ENCODE results near the gene ASTN2.

Gene ASTN2

DNA sequence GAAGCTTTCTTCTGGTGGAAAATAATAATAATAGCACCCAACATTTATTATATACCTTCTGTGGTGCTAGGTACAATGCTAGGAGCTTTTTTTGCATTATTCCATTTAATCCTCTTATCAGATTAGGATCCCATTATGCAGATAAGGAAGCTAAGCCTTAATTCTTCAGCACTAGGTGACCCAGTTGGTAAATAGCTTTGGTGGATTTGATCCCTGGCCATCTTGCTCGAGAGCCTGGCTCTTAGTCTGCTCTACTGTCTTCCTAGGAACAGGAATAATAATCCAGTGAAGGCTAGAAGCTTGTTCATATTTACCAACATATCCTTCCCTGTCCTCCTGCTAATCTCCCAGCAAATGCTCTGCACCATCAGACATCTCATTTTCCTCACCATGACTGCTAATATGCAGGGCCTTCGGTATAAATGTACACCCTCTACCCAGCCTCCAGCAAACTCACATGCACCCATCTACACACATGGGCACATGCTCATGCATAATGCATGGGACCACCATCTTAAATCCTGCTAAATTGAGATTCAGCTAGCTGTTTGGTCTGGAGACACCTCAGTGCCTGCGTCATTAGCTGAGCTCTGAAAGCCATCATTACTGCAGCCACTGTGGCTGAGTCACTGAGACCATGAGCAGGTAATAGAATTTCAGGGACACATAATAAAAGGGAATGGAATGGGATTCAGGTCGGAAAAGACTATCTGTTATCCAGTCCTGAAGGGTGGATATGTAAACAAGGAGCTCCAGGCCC is 640.3 kb downstream of the ASTN2 start:
- TF ChIP-seq, protein P1, sequence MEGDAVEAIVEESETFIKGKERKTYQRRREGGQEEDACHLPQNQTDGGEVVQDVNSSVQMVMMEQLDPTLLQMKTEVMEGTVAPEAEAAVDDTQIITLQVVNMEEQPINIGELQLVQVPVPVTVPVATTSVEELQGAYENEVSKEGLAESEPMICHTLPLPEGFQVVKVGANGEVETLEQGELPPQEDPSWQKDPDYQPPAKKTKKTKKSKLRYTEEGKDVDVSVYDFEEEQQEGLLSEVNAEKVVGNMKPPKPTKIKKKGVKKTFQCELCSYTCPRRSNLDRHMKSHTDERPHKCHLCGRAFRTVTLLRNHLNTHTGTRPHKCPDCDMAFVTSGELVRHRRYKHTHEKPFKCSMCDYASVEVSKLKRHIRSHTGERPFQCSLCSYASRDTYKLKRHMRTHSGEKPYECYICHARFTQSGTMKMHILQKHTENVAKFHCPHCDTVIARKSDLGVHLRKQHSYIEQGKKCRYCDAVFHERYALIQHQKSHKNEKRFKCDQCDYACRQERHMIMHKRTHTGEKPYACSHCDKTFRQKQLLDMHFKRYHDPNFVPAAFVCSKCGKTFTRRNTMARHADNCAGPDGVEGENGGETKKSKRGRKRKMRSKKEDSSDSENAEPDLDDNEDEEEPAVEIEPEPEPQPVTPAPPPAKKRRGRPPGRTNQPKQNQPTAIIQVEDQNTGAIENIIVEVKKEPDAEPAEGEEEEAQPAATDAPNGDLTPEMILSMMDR (conservative IDR thresholded peaks at IDR 0.05) = no peak
- no peak overlapping the region for H3K27ac ChIP-seq

DNA sequence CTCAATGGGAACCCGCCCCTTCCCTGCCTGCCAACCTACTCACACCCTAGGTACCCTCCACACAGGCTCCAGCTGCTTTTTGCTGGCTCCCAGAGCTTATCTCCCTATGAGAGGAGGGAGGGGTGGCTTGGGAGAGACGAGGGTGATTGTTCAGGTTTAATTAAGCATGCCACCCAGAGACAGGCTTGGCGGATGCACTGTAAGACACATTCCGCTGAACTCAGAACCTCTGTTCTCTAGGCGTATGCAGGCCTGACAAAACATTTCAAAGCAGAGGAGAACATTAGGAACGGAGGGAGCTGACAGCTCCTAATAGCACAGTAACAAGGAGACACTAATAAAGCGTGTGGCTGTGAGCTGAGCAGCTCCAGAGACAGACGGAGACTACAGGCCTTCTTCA is 647.6 kb downstream of the ASTN2 start:
- TF ChIP-seq, protein P1 (conservative IDR thresholded peaks at IDR 0.05) = no peak

DNA sequence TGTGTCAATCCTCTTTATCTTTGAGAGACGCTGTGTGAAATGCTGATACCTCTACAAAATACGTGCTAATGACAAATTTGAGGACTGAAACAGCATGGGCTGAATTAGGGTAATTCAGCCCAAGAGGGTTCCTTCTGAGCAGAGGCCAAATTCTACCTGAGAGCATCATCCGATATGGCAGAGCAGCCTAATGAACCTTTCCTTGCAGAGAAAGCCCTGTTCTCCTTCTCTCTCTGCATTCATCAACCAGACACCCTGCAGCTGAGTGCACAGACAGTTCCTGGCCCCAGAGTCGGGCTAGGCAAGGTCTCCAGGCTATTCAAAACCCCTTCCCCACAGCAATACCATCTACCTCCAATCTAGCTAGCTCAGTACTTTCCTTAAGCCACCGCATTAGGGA is 649.8 kb downstream of the ASTN2 start:
- TF ChIP-seq, protein P1 (conservative IDR thresholded peaks at IDR 0.05) = no peak
- H3K27ac ChIP-seq = no peak overlapping the region

More for the DNA sequence above, 647.6 kb downstream of the ASTN2 start:
- no peak overlapping the region for H3K27ac ChIP-seq

DNA sequence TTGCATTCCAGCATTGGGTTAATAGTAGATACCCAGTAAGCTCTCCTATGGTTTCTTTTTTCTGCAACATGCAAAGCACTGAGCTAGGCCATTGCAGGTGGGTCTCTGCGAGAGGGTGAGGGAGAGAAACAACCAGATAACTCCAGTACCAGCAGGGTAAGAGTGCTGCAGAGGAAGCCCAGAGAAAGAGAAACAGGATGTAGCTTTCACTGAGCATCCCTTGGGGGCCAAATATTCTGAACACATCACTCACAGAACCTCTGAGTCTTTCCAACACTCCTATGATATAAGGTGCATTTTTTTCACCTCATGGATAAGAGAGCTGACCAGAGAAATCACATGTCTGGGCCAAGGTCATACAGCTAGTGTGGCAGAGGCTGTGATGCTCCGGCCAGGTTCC is 651.1 kb downstream of the ASTN2 start:
- TF ChIP-seq, protein P1 (conservative IDR thresholded peaks at IDR 0.05) = no peak
- no peak overlapping the region for H3K27ac ChIP-seq

DNA sequence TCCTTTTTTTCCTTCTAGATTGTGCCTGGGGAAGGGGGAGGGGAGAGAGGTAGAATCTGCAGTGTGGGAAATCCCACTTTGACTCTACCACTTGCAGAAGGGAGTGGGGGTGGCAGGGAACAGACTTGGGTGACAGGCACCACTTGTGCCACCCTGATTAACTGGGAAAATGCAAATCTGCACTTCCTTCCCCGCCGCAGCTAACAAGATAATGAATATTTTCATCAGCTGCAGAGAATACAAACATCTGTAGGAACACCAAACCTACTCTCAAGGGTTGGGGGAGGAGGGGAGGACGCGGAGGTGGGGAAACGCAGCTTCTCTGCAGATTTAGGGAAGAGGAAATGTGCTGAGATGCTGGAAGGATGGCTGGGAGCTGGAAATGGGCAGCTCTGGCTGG is 654.2 kb downstream of the ASTN2 start:
- TF ChIP-seq, protein P1 (conservative IDR thresholded peaks at IDR 0.05) = no peak
- H3K27ac ChIP-seq = no peak overlapping the region

DNA sequence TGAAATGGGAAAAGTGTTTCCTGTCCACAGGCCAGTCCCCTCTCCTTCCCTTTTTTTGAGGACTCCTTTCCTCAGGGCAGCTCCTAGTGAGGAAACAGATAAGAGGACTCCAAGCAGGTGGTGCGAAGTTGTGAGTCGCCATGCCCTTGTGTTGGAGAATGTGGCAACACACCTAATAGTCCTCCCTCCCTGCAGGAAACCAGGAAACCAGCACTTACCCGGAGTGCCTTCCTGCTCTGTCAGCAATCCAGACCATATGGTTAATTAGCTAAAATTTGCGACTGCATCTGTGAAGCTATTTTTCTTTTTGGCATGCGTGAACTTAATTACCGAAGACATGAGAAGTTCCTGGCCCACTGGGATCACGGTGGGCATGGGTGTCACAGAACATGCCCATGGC is 657.8 kb downstream of the ASTN2 start:
- H3K27ac ChIP-seq = no peak overlapping the region
- TF ChIP-seq, protein P1 (conservative IDR thresholded peaks at IDR 0.05) = no peak

DNA sequence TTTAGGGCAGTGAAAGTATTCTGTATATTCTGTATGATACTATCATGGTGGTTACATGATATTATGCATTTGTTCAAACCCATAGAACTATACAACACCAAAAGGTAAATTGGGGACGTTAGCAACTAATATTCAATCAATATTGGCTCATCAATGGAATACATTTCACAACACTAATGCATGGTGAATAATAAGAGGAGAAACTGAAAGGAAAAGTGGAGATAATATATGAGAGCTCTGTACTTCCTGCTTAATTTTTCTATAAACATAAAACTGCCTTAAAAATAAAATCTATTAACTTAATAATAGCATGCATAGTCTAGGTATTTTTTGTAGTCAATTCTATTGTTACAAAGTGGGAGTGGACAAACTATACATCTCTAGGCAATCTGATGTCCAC is 661.5 kb downstream of the ASTN2 start:
- no peak overlapping the region for H3K27ac ChIP-seq
- TF ChIP-seq, protein P1 (conservative IDR thresholded peaks at IDR 0.05) = no peak

Data from VCaP (cell line).